ENCODE data around the gene ARMS2.

ARMS2 gene

DNA sequence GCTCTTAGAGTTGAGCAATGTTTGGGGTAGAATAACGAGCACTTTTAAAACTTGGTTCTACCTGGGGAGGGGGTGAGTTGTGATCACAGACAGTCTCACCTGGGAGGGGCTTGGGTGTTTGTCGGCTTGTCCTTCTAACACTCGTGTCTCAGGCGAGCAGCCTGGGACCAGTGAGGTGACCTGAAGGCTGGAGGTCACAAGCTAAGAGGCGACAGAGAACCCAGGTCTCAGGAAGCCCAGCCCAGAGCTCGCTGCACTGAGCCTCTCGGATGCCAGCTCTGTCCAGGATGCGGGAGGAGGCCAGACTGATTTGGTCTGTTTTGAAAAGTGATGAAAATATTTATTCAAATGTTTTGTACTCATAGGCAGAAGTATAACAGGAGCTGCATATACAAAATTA, 18.7 kb downstream of the ARMS2 start:
- no peak for DNase-seq (ENCODE audit: low spot score)

DNA sequence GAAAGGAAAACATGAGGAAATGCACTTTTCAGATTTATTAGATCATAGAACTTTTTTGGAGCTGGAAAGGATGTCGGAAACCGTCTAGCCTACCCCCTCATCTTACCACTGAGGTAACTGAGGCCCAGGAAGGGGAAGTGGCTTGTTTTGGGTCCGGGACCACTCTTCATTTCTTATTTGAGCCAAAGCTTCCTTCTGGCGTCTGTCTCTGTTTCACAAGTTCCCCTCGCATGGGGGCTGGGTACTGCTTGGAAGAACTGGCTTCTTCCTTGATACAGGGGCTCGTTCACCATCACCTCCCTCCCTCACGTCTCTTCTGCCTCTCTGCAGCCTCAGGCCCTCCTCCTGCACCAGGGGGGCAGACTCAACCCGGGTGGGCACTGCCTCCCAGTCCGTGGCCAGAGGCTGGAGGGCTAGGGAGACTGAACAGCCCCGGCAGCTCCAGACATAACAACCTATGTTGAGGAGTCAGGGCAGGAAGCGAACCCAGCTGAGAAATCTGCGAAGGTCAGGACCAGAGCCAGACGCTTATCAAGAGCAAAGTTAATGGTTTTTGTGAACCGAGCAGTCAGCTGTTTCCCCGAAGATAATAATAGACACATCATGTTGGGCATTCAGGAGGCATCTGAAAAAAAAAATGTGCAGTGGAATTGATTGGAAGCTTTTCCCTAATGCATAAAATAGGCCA, 19.8 kb downstream of the ARMS2 start:
- no peak for DNase-seq (ENCODE audit: low spot score)

DNA sequence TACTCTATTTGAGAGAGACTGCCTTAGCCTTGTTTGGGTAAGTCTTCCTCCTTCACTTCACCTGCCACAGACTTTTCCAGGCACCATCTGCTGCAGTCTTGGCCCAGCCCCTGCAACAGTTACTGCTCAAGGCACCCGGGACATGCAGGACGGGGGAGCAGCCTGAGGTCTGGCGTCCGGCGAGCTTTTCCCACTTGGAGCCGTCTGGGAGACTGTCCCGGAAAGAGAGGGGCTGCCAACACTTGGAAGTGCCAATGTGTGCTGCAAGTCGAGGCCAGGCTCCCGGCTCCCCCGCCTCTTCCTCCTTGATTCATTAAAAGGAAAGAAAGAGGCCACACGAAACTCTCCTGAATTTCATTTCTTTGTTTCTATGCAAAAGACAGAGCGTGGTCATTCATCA, 20.6 kb downstream of the ARMS2 start:
- no peak for DNase-seq (ENCODE audit: low spot score)

GRCh38 chr10:122475591-122476332, 21.3 kb downstream of the ARMS2 start:
- no peak for DNase-seq (ENCODE audit: low spot score)

DNA sequence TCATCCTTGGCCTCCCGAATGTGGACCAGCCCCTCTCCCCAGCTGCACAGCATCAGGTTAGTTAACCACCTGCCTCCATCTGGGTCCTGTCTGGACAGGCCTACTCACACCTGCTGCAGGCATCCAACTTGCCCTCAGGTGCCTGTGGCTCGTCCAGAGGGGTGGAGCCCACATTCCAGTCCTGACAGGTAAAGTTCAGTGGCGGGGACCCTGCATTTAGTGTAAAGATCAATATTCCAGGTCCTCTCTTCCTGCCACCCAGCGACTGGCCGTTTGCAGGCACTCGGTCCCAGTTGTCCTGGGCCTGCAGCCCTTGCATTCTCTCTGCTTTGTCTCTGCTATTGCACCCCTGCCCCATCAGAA, 21.9 kb downstream of the ARMS2 start:
- peak; percentile 15 for DNase-seq (ENCODE audit: low spot score)

DNA sequence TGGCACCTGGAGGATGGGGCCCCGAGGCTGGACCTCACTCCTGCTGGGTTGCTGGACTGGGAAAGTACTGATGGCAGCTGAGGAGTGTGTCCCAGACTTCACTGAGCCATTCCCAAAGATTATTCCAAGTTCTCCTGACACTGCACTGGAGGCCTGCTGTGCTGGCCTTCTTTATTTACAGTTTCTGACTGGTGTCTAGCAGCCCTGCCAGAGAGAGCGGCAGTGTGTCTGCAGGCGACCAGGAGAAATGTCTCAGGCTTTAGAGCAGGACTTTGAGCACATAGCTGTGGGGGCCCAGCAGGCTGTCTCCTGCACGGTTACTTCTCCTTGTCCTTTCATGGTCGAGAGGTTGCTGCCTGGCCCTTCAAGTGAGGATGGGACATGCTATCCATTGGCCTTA, 23.0 kb downstream of the ARMS2 start:
- DNase-seq (ENCODE audit: low spot score) = no peak

DNA sequence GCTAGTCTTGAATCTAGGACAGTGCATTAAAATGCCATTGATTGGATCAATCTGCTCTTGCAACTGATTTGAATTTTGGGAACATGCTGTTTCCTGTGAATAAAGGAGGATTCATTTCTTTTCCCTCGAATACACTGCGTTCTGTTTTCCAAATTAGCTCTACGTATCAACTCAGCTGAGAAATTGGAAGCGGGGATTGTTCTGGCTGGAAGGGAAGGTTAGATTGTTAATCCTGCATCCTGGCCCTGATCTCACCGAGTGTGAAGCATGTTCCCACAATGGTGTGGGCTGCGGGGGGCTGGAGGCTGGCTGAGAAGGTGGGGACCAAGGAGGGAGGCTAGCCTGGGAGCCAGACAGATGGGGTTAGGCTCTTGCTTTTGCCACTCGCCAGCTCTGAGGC, 24.5 kb downstream of the ARMS2 start:
- DNase-seq (ENCODE audit: low spot score) = no peak

DNA sequence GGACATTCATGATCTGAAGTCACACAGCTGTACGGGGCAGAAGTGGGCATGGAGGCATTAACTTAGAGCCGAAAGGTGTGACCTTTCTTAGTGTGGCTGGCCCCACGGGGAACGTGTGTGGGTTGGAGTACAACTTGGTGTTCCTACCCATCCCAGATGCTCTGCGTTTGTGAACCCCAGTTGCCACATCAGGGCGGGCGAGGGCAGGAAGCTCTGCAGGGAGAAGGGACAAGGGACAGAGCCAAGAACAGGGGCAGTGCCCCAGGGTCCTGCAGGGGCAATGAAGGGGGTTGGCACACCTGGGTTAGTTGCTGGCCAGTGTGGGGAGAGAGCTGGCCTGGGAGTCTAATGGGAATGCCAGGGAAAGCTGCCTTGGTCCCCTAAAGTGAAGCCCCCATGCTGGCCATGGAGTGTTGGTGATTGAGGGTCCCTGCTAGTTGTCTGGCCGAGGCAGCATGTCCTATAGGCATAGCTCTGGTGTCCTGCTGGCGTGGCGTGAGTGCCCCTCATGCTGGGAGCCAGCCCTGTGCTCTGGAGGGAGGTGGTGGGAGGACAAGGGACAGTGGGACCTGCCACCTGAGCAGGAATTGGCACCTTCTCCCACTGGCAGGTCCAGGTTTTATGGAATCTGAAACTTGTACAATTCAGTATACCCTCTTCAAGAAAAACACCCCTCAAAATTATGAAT, 25.8 kb downstream of the ARMS2 start:
- no peak for DNase-seq (ENCODE audit: low spot score)

- no peak for DNase-seq (ENCODE audit: low spot score)
Measured at GRCh38 chr10:122481296-122482056, 27.0 kb downstream of the ARMS2 start.

- DNase-seq (ENCODE audit: low spot score) = no peak
Measured at GRCh38 chr10:122484276-122485060, 30.0 kb downstream of the ARMS2 start.

- no peak for DNase-seq (ENCODE audit: low spot score)
Measured at GRCh38 chr10:122485670-122486069, 31.2 kb downstream of the ARMS2 start.

DNA sequence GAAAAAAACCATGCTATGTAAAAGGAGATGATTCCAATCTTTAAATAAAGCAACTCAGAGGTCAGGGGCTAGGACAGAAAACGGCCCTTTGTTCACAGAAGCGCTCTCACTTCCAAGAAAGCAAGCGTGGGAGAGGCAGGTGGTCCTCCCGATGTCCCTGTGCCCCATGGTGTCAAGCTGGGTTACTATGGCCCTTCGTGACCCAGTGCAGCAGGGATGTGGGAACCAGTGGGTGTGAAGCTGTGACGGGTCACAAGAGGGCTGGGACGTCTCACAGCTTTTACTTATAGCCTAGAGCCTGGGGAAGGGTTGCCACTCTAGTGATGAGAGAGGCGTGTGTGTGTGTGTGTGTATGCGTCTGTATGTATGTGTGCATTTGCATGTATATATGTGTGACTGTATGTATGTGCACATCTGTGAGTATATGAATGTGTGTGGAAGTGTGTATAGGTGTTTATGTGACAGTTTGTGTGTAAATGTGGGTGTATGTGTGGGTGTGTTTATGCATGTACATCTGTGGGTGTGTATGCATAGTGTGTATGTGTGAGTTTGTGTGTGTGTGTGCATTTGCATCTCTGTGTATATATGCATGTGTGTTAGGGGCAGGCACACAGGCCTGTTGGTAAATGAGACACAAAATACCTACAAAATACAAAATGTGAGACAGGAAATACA, 32.1 kb downstream of the ARMS2 start:
- no peak for DNase-seq (ENCODE audit: low spot score)

- no peak for DNase-seq (ENCODE audit: low spot score)
Measured at GRCh38 chr10:122487174-122487765, 32.8 kb downstream of the ARMS2 start.

DNA sequence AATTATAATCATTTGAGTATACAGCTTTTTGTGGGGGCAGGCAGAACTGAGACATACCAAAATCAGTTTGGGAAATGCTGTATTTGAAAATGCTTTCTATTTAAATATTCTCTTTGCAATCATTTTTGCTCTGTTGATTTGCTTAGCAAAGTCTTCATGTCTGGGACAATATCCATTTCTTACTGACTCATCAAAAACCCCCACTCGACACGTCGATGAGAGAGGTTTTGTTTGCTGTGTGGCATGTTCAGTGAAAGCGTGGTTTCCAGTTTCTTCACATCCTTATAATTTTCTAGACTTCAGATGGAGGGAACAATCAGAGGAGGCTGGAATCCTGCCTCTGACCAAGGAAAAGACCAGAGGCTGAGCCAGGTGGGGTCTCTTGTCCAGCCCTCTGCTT, 35.8 kb downstream of the ARMS2 start:
- no peak for DNase-seq (ENCODE audit: low spot score)

DNA sequence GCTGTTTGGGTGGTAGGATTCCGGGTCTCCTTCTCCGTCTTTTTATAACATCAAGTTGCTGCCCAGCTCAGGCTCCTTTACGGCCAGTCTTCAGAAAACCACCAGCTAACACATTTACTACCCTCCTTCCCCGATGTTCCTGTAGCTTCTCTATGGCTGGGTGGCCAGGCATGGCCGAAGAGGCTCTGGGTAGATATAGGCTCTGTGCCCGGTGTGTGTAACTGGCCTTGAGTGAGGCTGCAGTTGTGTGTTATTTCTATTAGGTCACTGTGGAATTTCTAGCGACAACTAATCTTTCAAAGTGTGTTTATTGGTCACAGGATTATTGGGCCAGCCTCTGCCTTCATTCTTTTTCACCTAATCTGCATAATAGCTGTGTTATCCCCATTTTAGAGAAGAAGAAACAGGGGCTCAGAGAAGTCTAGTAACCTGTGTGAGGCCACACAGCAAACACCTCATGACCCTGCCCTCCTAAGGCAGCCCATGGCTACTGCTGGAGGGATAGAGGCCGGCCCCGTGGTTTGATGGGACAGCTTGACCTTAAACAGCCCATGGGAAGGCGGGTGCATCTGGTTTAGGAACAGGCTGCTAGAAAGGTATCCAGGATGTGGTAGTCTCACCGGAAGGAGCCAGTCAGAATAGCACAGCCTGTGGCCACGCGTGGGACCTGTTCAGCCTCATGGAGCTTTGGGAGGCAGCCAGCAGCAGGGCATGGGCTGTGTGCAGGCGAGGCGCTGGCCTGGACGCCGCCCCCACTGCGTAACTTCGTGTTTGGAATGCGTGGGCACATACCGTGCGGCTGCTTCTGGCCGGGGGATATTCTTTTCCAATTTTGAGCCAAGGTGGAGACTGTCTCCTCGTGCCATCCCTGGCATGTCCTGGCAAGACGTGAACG, 36.6 kb downstream of the ARMS2 start:
- DNase-seq (ENCODE audit: low spot score) = no peak

DNA sequence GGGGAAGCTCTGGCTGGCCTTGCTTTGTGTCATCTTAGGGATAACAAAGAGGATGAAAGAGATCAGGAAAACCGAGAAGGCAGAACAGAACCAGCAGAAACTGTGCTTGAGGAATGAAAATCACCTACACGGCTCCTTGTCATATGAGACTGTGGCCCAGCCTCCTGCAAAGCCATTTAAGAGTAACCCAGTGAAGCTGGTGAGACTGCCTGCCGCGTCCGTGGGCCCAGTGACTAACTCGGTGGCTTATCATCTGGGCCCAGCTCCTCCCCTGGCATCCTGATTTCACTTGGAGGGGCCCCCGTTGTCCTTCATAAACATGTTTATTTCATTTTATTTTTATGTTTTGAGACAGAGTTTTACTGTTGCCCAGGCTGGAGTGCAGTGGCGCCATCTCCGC, 37.6 kb downstream of the ARMS2 start:
- no peak for DNase-seq (ENCODE audit: low spot score)

DNA sequence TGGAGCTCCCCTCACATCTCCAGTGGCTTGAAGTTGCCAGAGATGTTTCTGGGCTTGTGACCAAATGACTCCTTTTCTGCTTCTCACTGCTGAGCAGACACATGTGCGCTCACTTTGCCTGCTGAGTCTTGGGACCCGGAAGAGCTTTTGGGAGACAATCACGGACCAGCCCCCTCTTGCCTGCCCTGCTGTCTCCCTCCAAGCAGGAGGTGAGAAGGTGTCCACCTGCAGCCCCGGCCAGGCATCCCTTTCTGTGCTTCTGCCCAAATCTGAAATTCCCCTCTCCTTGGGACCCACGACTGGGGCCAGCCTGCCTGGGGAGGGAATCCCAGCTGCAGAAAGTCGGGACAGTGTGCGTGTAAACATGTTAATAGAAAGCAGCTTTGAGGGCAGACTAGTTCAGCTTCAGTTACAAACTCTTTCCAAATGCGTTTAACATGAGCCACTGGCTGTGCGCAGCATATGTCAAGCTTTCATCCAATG, 38.6 kb downstream of the ARMS2 start:
- DNase-seq (ENCODE audit: low spot score) = no peak

GRCh38 chr10:122493761-122494160, 39.3 kb downstream of the ARMS2 start:
- DNase-seq (ENCODE audit: low spot score) = no peak

DNA sequence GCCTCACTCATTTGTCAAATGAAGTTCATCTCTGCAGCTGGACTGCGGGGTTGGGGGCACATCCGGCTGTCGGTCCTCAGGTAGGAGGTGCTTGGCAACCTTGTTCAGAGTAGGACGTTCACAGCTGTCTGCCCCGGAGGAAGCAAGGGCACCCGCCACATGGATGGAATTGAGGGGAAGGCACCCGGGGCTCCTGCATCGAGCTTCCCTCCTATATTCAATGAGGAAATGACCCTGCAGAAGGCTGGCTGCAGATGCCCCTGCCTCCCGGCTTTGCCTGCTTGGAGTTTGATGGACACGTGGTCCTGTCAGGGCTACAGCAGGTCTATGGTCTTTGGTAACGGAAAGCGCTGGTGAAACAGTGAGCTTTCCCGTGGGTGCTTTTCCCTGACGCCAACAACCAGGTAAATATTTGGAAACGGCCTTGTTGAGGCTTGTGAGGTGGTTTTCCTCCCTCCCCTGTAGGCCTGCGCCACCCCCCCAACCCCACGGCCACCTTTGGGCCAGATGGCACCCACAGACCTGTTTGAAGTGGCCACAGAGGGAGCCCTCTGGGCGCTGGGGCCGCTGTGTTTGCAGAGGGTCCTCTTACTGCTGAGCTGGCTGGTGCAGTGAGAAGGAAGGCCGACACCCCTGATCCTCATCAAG, 39.8 kb downstream of the ARMS2 start:
- DNase-seq (ENCODE audit: low spot score) = no peak
